HL-60 (cell line): ENCODE measurements around the gene KHDRBS1.

Experiments
- GABPA ChIP-seq: IDR thresholded peaks from 2 replicates; pipeline ENCODE4 v1.6.1; 2012; ENCODE audit warnings: low read depth
- POLR2AphosphoS5 ChIP-seq: IDR thresholded peaks from 2 replicates; pipeline ENCODE4 v1.6.1; 2012; ENCODE audit warnings: low read depth
- REST ChIP-seq: IDR thresholded peaks from 2 replicates; pipeline ENCODE4 v1.6.1; 2012; ENCODE audit warnings: low read depth; ENCODE audit not compliant: insufficient replicate concordance
- SPI1 ChIP-seq: IDR thresholded peaks from 2 replicates; pipeline ENCODE4 v1.6.1; 2012; ENCODE audit warnings: low read depth, mild to moderate bottlenecking, borderline replicate concordance
- TF ChIP-seq, protein P1 (sequence below): IDR thresholded peaks from one replicate; pipeline ENCODE4 v1.5.1; 2011; ENCODE audit warnings: low read length, control low read depth, inconsistent platforms; ENCODE audit not compliant: insufficient read depth

DNA sequence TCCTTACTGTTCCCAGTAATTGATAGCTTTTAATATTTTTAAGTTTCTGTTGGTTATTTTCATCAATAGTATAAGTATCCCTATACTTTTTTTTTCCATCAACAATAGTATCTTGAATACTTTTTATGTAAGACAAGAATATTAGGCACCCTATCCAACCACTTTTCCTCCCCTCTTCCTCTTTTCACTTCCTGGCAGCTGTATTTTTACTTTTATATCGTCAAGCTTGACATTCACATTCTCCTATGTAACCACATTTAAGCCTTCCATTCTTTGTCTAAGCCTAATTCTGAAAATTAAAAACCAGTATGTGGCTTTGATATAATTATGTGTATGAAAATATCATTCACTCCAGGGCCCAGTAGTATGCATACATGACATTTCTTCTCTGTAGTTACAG lies 68.4 kb downstream of the KHDRBS1 start:
- TF ChIP-seq, protein P1, sequence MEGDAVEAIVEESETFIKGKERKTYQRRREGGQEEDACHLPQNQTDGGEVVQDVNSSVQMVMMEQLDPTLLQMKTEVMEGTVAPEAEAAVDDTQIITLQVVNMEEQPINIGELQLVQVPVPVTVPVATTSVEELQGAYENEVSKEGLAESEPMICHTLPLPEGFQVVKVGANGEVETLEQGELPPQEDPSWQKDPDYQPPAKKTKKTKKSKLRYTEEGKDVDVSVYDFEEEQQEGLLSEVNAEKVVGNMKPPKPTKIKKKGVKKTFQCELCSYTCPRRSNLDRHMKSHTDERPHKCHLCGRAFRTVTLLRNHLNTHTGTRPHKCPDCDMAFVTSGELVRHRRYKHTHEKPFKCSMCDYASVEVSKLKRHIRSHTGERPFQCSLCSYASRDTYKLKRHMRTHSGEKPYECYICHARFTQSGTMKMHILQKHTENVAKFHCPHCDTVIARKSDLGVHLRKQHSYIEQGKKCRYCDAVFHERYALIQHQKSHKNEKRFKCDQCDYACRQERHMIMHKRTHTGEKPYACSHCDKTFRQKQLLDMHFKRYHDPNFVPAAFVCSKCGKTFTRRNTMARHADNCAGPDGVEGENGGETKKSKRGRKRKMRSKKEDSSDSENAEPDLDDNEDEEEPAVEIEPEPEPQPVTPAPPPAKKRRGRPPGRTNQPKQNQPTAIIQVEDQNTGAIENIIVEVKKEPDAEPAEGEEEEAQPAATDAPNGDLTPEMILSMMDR, result no peak
- TF ChIP-seq POLR2AphosphoS5, result no peak
- no peak for TF ChIP-seq REST
- no peak for TF ChIP-seq GABPA
- TF ChIP-seq SPI1, result peak; percentile 91
